SJSA1 (cell line): ENCODE data around the gene ZNF532. TPM values are rescaled to one million over a fixed set of nuclear protein-coding genes. Genes with fewer than 3 reads are reported as not detected.
"Not testable (repeated sequence)": the region's sequence is repeated elsewhere in the genome, so short reads cannot be mapped to it uniquely, and the experiment has no call there.

ENCODE experiments used
- DNase-seq, 2 experiments: peaks; one replicate each; pipeline ENCODE4 v3.0.0-alpha.2; 2015 to 2020; ENCODE audit warnings: low spot score in 2 of 2, low read depth in 1 of 2
- H3K27ac ChIP-seq: fragments of 250-450 bp; sonication (Bioruptor Pico); 2 replicates; pipeline ENCODE4 v1.5.1; 2020; ENCODE audit warnings: mild to moderate bottlenecking, moderate library complexity
- H3K27me3 ChIP-seq: fragments of 250-450 bp; sonication (Bioruptor Pico); replicated peaks from 2 replicates; pipeline ENCODE4 v1.5.1; 2020; ENCODE audit warnings: mild to moderate bottlenecking, moderate library complexity
- H3K36me3 ChIP-seq: fragments of 250-450 bp; sonication (Bioruptor Pico); 2 replicates; pipeline ENCODE4 v1.5.1; 2020; ENCODE audit warnings: mild to moderate bottlenecking
- H3K4me1 ChIP-seq: fragments of 250-450 bp; sonication (Bioruptor Pico); replicated peaks from 2 replicates; pipeline ENCODE4 v1.6.1; 2021; ENCODE audit warnings: mild to moderate bottlenecking
- H3K4me3 ChIP-seq: fragments of 250-450 bp; sonication (Bioruptor Pico); 2 replicates; pipeline ENCODE4 v1.5.1; 2020; ENCODE audit warnings: mild to moderate bottlenecking
- H3K9me3 ChIP-seq: fragments of 250-450 bp; sonication (Bioruptor Pico); replicated peaks from 2 replicates; pipeline ENCODE4 v1.5.1; 2020; ENCODE audit warnings: mild to moderate bottlenecking
- total RNA-seq: library from RNA; depleted of rRNA; stranded (reverse); fragments of >200 nt; shearing (Covaris generic); gene quantifications from 2 replicates; pipeline ENCODE4 v1.2.3, GENCODE V29; 2014

Gene ZNF532
- total RNA-seq, 1 experiment from 2014 or later: 52.6 TPM

GRCh38 chr18:58838165-58838860 lies 26.4 kb upstream of the ZNF532 start:
- H3K4me3 ChIP-seq: no peak overlapping the region

DNA sequence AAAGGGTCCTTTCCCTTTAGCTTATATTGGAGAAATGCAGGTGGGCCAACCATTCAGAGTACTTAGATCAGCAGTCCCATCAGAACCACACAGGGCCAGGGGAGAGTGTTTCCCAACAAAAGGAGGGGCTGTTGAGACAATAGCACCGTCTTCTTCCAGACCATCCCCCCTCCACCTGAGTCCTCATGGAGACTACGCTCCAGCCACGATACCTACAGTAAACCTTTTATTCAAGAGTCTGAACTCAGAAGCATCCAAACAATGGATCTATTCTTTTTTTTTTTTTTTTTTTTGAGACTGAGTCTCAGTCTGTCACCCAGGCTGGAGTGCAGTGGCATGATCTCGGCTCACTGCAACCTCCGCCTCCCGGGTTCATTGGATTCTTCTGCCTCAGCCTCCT lies 25.7 kb upstream of the ZNF532 start:
- H3K4me1 ChIP-seq: no peaks in the 10 kb centered on the region

More at GRCh38 chr18:58838165-58838860, 26.4 kb upstream of the ZNF532 start:
- Histone ChIP-seq H3K36me3 (no peaks in the 10 kb centered on the region), H3K4me1 (no peaks in the 10 kb centered on the region), H3K27ac (no peak overlapping the region), H3K27me3 (no peaks in the 10 kb centered on the region), H3K9me3 (no peaks in the 10 kb centered on the region)
- no peak for DNase-seq

GRCh38 chr18:58842978-58843687 lies 21.5 kb upstream of the ZNF532 start:
- no peaks in the 10 kb centered on the region for H3K4me1 ChIP-seq
- H3K27ac ChIP-seq: no peak overlapping the region
- no peaks in the 10 kb centered on the region for H3K27me3 ChIP-seq
- DNase-seq: no peak
- no peaks in the 10 kb centered on the region for H3K36me3 ChIP-seq
- no peak overlapping the region for H3K4me3 ChIP-seq
- no peaks in the 10 kb centered on the region for H3K9me3 ChIP-seq

More for the DNA sequence above, 25.7 kb upstream of the ZNF532 start:
- Histone ChIP-seq H3K4me3 (no peak overlapping the region), H3K27ac (no peak overlapping the region), H3K27me3 (no peaks in the 10 kb centered on the region), H3K36me3 (no peaks in the 10 kb centered on the region), H3K9me3 (no peaks in the 10 kb centered on the region)
- DNase-seq: no peak

GRCh38 chr18:58843688-58844035 lies 21.0 kb upstream of the ZNF532 start:
- Histone ChIP-seq H3K27me3 (no peaks in the 10 kb centered on the region), H3K4me1 (peaks cover 4% of the 10 kb centered on the region), H3K9me3 (no peaks in the 10 kb centered on the region; the same call in 1 of the 2 replicates), H3K4me3 (no peak overlapping the region), H3K27ac (no peak overlapping the region), H3K36me3 (no peaks in the 10 kb centered on the region)
- no peak for DNase-seq

- H3K27ac ChIP-seq: no peak overlapping the region
- H3K4me3 ChIP-seq: no peak overlapping the region
- H3K36me3 ChIP-seq: no peaks in the 10 kb centered on the region
- no peaks in the 10 kb centered on the region; the same call in 1 of the 2 replicates for H3K9me3 ChIP-seq
- no peak for DNase-seq
- no peaks in the 10 kb centered on the region for H3K27me3 ChIP-seq
- peaks cover 16% of the 10 kb centered on the region for H3K4me1 ChIP-seq
Observed at GRCh38 chr18:58844871-58845270, 19.8 kb upstream of the ZNF532 start.

DNA sequence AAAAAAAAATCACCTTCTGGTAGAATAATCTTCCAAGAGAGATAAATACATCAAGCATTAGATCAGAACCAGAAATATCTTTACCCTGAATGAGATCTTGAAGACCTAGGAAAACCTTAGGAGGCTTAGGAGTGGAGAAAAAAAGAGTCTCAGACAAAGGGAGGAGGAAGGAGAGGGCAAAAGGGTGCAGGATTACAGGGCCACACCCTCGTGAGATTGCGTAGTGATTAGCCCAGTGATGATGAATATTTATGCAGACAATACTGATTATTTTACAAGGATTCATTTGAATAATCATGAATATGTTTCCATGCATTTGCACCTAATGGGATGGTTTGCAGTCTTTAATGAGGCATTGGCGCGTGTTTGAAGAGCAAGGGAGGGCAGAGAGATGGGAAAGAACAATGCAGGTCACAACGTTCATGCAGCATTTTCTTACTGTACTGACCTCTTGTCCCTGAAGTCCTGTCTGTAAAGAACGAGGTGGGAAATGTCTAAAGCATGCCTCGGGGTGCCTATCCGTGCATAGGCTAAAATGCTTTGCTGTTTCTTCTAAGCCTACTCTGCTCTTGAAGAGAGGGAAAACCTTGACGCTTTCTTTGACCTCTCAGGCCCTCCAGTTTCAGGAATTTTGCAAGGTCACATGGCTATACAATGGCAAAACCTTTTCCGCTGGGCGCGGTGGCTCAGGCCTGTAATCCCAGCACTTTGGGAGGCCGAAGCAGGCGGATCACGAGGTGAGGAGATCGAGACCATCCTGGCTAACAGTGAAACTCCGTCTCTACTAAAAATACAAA lies 18.6 kb upstream of the ZNF532 start:
- no peak for DNase-seq
- H3K27me3 ChIP-seq: no peaks in the 10 kb centered on the region
- H3K27ac ChIP-seq: no peak overlapping the region
- H3K9me3 ChIP-seq: no peaks in the 10 kb centered on the region; the same call in 1 of the 2 replicates
- no peak overlapping the region for H3K4me3 ChIP-seq
- no peaks in the 10 kb centered on the region for H3K36me3 ChIP-seq
- H3K4me1 ChIP-seq: peaks cover 28% of the 10 kb centered on the region

- DNase-seq: no peak
- Histone ChIP-seq H3K4me3 (no peak overlapping the region), H3K9me3 (no peaks in the 10 kb centered on the region; the same call in 1 of the 2 replicates), H3K4me1 (peaks cover 38% of the 10 kb centered on the region), H3K36me3 (no peaks in the 10 kb centered on the region), H3K27ac (no peak overlapping the region), H3K27me3 (no peaks in the 10 kb centered on the region)
Observed at GRCh38 chr18:58847383-58848071, 17.1 kb upstream of the ZNF532 start.

DNA sequence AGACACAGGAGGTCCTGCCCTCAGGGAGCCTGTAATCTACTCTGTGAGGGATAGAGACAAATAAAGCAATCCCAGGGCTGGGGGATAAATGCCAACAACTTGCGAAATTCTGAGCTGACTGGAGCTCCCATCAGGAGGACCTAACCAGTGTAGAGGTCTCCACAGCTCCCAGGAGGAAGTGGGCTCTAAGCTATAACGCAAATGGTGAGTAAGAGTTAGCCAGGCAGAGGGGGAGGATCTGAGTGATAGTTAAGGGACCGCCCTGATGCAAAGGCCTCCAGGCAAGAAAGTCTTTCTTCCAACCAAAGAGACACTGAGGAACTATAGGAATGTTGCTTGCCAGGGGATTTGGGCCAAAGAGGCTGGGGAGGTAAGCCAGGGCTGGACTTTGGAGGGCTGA lies 16.0 kb upstream of the ZNF532 start:
- Histone ChIP-seq H3K4me3 (no peak overlapping the region), H3K36me3 (no peaks in the 10 kb centered on the region), H3K27me3 (no peaks in the 10 kb centered on the region), H3K27ac (peak overlapping the region; percentile 82), H3K4me1 (peaks cover 38% of the 10 kb centered on the region), H3K9me3 (no peaks in the 10 kb centered on the region; the same call in 1 of the 2 replicates)
- DNase-seq: peak; percentile 53 to 69

DNA sequence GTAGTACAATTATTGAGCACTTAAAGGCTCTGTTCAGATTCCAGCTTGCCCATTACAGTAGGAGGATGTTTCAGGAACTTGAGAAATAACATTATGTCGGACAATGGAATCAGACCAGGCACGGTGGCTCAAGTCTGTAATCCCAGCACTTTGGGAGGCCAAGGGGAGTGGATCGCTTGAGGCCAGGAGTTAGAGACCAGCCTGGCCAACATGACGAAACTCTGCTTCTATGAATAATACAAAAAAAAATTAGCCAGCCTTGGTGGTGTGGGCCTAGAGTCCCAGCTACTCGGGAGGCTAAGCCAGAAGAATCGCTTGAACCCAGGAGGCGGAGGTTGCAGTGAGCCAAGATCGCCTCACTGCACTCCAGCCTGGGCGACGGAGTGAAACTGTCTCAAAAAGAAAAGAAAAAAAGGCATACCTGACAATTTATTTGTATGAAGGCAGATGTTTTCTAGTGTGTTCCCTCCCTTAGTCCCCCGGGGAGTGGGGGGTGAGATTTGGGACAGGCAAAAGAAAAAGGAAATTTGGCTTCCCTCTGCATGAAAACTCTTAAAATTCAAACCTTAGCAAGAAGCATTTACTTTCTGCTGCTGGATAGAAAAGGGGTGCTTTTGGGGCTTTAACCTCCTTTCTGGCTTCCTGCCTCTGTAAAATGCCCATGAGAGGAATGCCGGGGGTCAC lies 13.7 kb upstream of the ZNF532 start:
- Histone ChIP-seq H3K27ac (peak overlapping the region; percentile 82), H3K36me3 (no peaks in the 10 kb centered on the region), H3K9me3 (no peaks in the 10 kb centered on the region; the same call in 1 of the 2 replicates), H3K4me3 (no peak overlapping the region), H3K27me3 (no peaks in the 10 kb centered on the region), H3K4me1 (peaks cover 38% of the 10 kb centered on the region)
- no peak for DNase-seq

GRCh38 chr18:58851856-58852255 lies 12.8 kb upstream of the ZNF532 start:
- Histone ChIP-seq H3K4me1 (peaks cover 41% of the 10 kb centered on the region), H3K9me3 (no peaks in the 10 kb centered on the region; the same call in 1 of the 2 replicates), H3K4me3 (no peak overlapping the region), H3K36me3 (no peaks in the 10 kb centered on the region), H3K27ac (peak overlapping the region; percentile 82), H3K27me3 (no peaks in the 10 kb centered on the region)
- DNase-seq: no peak

GRCh38 chr18:58852629-58853028 lies 12.0 kb upstream of the ZNF532 start:
- H3K36me3 ChIP-seq: no peaks in the 10 kb centered on the region
- no peak overlapping the region for H3K4me3 ChIP-seq
- H3K9me3 ChIP-seq: no peaks in the 10 kb centered on the region; the same call in 1 of the 2 replicates
- peaks cover 46% of the 10 kb centered on the region for H3K4me1 ChIP-seq
- DNase-seq: no peak
- H3K27me3 ChIP-seq: no peaks in the 10 kb centered on the region
- H3K27ac ChIP-seq: no peak overlapping the region

- Histone ChIP-seq H3K27ac (no peak overlapping the region), H3K27me3 (no peaks in the 10 kb centered on the region), H3K4me1 (peaks cover 47% of the 10 kb centered on the region), H3K9me3 (no peaks in the 10 kb centered on the region; the same call in 1 of the 2 replicates), H3K36me3 (no peaks in the 10 kb centered on the region), H3K4me3 (no peak overlapping the region)
- no peak for DNase-seq
Observed at GRCh38 chr18:58853561-58853960, 11.1 kb upstream of the ZNF532 start.

DNA sequence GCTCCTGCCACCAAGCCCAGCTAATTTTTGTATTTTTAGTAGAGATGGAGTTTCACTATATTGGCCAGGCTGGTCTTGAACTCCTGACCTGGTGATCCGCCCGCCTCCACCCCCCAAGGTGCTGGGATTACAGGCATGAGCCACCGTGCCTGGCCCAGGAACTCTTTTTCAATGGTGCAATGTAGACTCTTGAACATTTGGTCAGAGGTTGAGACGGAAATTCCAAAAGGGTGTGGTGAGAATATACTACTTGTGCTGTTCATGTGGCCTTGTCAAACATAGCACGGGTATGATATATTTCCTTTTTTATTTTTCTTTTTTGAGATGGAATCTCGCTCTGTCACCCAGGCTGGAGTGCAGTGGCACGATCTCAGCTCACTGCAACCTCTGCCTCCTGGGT lies 9.2 kb upstream of the ZNF532 start:
- H3K9me3 ChIP-seq, DNase-seq, H3K4me3 ChIP-seq, H3K36me3 ChIP-seq, H3K27ac ChIP-seq, H3K27me3 ChIP-seq: not testable (repeated sequence)
- H3K4me1 ChIP-seq: peaks cover 40% of the 10 kb centered on the region
